GM21390 (cell line): Measurements from ENCODE around the gene SFXN1.

ENCODE experiments used
- ATAC-seq: cut with Tn5 transposase; IDR thresholded peaks from one replicate; pipeline ENCODE4 v1.9.1; 2021; ENCODE audit not compliant: unreplicated experiment

SFXN1 gene

DNA sequence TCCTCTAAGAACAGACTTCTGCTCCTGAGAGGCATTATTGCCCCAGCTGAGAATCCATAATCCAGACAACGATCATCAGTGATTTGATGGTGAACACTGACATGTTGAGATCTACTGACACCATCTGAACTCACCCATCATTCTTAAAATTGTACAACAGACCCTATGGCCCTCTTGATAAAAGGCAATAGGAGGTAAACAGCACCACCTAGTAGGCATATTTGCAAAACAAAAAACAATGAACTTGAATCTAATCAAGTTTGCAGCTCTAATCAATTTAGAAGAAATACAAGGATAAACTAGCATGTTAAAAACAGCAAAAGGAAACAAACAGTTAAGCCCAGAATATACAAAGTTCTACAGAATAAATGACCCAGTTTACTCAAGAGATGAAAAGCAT lies 89.6 kb downstream of the SFXN1 start:
- ATAC-seq: no peak

DNA sequence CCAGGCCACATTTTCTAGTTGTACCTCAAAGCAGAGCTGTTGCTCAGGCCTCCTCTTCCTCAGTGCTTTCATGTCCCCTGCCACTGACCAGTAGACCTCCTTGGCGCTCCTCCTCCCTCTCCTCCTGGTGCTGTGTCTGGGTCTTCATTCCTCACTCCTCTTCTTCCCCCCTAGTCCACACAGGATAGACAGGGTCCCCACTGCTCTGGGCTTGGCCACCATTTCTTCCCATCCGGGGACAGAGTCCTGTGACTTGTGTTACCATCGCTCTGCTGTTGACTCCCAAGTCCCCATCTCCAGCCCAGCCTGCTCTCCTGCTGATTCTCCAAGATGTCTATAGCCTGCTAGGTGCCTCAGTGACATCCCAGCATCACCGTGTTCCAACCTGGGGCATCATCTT lies 91.3 kb downstream of the SFXN1 start:
- ATAC-seq: no peak

- no peak for ATAC-seq
Observed at GRCh38 chr5:175572886-175573285, 94.5 kb downstream of the SFXN1 start.

DNA sequence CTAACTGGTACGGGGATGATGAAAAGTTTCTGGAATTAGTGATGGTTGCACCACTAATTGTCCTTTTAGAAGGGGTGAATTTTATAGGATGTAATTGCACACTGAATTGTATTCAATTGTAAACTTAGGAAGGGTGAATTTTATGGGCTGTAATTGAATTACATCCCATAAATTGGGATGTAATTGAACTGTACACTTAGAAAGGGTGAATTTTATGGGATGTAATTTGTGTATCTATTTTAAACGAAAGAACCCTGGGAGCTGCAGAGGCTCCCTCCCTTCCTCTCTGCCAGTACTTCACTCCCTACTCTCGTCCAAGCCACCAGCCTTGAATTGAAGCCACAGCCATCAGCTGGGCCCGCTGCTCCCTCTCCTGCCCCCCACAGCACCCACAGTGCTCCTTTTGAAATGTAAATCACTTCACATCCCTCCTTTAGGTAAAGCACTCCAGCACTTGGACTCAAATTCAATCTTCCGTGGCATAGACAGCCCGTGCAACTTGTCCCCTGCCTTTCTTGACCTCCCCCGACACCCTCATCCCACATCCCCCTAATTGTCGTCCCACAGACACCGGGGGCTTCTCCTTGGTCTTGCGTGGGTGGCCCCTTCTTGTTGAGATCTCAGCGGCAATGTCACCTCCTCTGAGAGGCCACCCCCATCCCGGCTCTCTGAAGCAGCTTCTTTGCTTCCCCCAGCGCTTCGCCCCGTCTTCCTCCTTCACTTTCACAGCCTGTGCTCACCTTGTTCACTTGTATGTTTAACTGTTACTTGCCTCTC lies 95.3 kb downstream of the SFXN1 start:
- ATAC-seq: no peak

- ATAC-seq: no peak
Observed at GRCh38 chr5:175575301-175575700, 96.9 kb downstream of the SFXN1 start.

- ATAC-seq: no peak
Observed at GRCh38 chr5:175576096-175576495, 97.7 kb downstream of the SFXN1 start.

DNA sequence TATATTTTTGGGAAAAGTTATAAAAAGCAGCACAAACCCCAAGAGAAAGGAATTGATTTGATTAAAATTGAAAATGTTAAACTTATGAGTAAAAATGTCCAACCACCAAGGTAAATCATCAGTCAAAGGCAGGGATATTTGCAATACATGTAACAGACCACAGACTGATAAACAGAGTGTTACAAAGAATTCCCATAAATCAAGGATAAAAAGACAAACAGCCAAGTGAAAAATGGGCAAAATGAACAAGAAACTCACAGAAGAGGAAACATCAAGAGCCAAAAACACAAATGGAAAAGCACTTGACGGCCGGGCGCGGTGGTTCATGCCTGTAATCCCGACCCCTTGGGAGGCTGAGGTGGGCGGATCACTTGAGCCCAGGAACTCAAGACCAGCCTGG lies 98.2 kb downstream of the SFXN1 start:
- ATAC-seq: no peak
